ENCODE measurements around the gene ADD1.

The ADD1 gene

GRCh38 chr4:2861631-2862436 lies 18.2 kb downstream of the ADD1 start:
- no peak for DNase-seq

DNA sequence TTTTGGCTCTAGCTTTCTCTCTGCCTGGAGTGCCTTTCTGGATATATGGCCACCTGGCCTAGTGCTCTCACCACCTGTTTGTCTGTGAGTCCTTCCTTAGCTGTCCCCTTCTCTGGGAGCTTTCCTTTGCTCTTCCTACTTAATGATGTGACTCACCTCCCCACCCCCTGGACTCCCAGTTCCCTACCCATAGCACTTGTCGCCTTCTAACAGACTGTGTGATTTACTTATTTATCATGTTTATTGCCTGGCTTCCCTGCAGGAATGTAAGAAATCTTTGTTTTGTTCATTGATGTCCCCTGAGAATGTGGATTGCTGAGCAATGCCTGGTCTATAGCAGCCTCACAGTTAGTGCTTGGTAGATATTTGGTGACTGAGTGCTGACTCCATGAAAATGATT lies 18.9 kb downstream of the ADD1 start:
- no peak for DNase-seq

DNA sequence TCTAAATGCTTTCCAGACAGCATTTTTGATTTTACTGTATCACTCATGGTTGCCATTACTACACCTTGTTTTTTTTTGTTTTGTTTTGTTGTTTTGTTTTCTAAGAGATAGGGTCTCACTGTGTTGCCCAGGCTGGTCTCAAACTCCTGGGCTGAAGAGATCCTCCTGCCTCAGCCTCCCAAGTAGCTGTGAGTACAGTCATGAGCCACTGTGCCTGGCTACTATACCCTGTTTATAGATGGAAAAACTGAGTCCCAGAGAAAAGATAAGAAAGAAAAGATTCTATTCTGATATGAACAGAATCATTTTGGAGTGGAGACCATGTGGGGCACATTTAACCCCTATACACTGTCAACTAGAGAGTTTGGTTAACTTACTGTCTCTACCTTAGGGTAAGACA lies 20.0 kb downstream of the ADD1 start:
- no peak for DNase-seq

GRCh38 chr4:2865196-2865780 lies 21.6 kb downstream of the ADD1 start:
- no peak for DNase-seq

DNA sequence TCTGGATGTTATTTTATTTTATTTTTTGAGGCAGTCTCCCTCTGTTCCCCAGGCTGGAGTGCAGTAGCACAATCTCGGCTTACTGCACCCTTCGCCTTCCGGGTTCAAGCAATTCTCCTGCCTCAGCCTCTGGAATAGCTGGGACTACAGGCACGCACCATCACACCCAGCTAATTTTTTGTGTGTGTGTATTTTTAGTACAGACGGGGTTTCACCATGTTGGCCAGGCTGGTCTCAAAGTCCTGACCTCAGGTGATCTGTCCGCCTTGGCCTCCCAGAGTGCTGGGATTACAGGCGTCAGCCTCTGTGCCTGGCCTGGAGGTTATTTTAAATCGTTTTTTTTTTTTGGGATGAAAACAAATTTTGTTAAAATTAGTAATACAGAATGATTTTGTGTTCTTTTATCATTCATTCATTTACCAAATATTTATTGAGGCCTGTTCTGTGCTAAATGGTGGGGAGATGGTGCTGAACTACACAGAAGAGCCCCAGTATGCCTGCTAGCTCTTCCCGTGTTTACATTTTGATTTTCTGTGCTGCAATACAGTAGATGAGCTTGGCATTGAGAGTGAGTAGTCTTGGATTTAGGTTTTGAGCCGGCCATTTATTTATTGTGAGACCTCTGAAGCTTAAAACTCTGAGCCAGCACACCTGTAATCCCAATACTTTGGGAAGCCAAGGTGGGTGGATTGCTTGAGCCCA lies 22.7 kb downstream of the ADD1 start:
- DNase-seq = no peak

GRCh38 chr4:2866891-2867290 lies 23.2 kb downstream of the ADD1 start:
- no peak for DNase-seq

DNA sequence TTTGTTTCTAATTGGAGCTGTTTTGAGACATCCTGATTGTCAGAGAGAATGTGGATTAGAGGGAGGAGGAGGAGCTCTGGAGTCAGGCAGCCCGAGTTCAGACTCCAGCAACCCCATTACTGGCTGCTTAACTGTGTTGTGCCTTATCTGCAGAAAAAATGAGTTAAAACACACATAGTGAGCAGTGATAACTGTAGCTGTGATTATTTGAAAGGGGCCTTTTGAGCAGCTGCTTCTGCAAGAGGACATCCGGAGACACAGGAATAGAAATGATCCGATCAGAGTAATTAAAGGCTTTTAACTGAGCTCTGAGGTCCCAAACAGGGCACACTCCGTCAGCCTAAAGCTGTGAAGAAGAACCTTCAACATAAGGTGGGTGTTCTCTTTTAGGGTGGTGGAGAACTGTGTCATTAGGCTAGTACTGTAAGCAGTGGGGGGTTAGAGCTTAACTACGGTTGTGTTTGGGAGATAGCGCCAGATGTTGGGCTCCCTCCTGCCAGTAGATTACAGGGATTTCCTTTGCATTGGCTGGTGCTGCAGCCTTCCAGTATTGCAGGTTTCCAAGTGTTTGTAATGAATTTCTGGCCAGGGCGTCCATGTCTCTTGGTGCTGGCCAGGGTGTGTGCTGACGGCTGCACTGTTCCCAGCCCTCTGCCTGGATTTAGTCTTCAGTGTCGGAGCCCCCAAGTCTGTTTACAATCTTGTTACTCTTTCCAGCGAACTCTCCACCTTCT lies 24.3 kb downstream of the ADD1 start:
- no peak for DNase-seq

DNA sequence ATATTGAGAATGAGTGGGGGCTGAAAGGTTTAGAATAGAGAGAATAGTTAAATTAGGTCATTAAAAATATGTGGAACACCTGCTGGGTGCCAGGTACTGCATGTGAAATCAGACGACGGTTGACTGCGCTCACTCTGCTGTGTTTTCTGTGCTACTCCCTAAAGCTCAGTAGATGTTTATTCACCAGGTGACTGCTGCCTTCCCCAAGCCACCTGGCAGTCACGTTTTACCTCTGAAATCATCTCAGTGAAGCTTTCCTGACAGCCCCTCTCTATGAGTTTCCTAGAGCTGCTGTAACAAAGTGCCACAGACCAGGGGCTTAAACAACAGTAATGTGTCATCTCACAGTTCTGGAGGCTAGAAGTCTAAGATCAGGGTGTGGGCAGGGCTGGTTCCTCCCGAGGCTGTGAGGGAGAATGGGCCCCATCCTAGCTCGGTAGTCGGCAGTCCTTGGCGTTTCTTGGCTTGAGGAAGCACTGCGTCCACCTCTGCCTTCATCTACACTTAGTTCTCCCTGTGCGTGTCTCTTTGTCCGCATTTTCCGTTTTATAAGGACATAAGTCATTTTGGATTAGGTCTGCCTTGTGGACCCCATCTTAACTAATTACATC lies 25.3 kb downstream of the ADD1 start:
- no peak for DNase-seq

DNA sequence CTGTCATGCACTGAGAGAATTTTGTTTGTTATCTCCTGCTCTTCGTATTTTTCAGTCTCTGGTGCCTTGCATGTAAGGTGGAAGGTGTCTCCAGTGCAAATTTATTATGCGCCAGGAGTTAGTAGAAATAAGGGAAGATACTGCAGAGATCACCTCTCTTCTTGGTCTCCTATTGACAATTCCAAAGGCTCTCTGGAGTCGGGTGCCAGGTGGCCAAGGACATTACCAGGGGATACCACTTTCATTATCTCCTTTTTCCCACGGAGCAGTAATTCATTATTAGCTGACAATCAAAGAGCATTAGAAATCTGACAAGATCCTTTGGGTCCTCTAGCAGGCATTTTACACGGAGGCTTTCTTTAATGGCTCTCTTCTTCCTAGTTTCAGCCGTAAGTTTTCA lies 26.0 kb downstream of the ADD1 start:
- DNase-seq = no peak

DNA sequence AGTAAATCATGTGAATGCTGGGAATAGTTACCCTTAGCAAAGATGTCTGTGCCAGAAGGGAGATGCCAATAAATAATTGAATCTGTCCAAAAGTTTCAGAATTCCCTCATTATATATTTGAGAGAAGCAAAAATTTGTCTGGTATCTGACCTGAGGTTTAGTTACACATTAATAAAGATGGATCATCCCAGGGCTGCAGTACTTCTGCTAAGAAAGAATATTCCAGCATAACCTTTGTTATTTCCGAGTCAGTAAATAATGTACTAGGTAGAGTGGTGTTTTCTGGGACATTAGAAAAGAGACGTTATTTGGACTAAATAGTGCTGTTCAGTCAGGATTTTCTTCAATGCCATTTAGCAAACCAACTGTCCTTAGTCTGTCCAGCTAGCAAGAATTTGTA lies 26.4 kb downstream of the ADD1 start:
- DNase-seq = no peak

- DNase-seq = no peak
Observed at GRCh38 chr4:2871466-2871865, 27.8 kb downstream of the ADD1 start.

GRCh38 chr4:2871911-2872310 lies 28.3 kb downstream of the ADD1 start:
- DNase-seq = no peak

GRCh38 chr4:2873329-2873728 lies 29.7 kb downstream of the ADD1 start:
- no peak for DNase-seq

DNA sequence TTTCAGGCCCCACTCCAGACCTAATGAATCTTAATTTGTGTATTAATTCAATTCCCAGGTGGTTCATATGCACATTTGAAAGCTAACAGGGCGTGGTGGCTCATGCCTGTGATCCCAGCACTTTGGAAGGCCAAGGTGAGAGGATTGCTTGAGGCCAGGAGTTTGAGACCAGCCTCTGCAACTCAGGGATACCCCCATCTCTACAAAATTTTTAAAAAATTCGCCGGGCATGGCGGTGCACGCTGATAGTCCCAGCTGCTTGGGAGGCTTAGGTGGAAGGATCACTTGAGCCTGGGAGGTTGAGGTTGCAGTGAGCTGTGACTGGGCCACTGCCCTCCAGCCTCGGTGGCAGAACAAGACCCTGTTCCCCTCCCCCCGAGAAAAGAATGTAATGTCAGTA lies 31.2 kb downstream of the ADD1 start:
- no peak for DNase-seq

- DNase-seq = no peak
Observed at GRCh38 chr4:2875556-2875955, 31.9 kb downstream of the ADD1 start.

DNA sequence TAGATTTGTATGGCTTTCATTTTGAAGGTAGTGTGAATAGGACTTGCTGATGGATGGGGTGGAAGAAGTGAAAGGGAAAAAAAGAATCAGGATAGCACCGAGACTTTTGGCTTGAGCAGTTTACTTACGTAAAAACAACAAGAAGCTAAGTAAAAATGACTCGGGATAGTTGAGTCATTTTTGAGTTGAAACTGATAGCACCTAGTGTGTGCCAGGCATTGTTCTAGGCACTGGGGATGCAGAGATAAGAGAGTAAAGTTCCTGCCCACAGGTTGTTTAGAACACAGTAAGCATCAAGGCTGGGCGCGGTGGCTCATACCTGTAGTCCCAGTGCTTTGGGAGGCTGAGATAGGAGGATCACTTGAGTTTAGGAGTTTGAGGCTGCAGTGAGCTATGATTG lies 34.7 kb downstream of the ADD1 start:
- no peak for DNase-seq

- DNase-seq = no peak
Observed at GRCh38 chr4:2879026-2879425, 35.4 kb downstream of the ADD1 start.

GRCh38 chr4:2881431-2881830 lies 37.8 kb downstream of the ADD1 start:
- no peak for DNase-seq

DNA sequence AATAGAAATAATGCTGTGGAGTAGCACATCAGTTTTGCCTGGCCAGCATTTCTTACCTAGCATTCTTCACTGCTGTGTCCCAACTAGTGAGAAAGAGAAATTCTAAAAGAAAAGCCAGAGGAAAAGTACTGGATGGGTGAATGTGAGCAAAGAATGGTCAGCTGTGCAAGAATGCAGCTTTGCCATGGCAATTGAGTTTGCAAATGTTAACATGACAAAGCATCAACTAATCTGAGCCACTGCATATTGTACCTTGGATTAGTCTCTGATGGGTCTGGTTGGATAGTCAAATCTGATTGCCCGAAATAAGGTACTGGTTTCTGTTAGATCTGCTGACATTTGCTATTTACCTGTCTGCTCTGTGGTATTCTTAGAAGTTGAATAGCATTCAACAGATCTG lies 38.7 kb downstream of the ADD1 start:
- no peak for DNase-seq

DNA sequence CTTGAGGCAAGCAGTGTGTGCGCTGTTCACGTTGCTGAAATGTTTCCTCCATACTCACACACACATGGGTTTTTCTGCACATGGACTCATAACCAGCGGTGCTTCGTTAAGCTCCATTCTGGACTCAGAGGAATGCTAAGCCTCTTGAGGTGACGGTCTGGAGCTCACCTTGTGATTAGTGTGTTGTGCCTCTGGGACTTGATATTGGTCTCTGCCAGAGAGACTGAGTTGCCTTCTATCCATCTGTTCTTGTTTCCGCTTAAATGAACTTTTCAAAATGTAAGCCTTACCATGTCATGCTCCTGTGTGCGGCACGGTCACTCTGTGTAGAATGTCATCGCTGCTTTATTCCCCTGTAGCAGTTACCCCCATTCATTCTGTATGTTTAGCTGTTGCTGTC lies 42.5 kb downstream of the ADD1 start:
- DNase-seq = no peak

DNA sequence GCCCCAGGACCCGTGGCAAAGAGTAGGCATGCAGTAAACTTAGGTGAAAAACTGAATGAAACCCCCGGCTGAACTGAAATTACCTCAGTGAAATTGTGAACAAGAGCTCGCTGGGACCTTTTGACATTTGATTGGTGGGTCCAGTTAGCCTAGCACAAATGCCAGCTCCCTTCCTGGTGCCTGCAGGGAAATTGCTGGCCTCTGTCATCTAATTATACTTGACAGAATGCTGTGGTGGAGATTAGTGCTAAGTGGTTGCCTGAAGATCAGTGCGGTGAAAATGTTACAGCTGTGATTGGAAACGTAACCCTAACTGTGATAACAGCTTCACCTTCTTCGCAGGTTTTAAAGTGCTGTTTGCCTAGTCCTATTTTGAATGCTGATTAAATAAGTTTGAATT lies 43.0 kb downstream of the ADD1 start:
- no peak for DNase-seq

DNA sequence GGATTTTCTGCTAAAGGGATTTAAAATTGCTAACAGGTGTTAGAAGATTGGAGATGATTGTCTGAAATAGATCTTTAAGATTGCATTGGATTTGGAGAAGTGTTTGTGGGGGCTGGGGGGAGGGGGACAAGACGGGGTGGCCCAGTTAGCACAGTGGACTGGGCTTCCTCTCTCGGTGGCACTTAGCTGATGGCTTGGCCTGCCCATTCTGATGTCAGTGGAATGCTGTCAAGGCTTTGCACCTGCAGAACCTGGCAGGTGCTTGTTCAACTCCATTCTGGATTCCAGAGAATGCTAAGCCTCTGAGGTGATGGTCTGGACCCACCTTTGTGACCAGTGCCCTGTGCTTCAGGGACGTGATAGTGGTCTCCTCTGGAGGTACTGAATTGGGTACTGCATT lies 43.7 kb downstream of the ADD1 start:
- no peak for DNase-seq

DNA sequence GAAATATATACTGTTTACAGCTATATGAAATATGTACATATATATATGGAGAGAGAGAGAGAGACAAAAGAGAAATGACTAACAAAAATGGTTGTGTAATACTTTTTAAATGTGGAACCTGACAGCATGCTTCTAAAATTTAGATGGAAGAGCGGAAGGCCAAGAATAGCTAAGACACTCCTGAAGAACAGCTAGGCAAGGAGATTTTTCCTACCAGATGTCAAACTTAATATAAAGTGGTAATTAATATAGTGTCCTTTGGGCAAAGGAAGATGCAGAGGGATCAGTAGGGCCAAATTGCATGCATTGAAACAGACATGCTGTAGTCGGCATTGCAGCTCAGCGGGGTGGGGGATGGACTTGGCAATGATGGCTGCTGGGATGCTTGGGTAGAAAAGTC lies 45.2 kb downstream of the ADD1 start:
- no peak for DNase-seq

Measured in activated T-cell treated with anti-CD3 and anti-CD28 coated beads, Interleukin-2, amount 50 U/mL, for 1 hour (primary cell).